Measurements from ENCODE around the gene CRLF1.

DNA sequence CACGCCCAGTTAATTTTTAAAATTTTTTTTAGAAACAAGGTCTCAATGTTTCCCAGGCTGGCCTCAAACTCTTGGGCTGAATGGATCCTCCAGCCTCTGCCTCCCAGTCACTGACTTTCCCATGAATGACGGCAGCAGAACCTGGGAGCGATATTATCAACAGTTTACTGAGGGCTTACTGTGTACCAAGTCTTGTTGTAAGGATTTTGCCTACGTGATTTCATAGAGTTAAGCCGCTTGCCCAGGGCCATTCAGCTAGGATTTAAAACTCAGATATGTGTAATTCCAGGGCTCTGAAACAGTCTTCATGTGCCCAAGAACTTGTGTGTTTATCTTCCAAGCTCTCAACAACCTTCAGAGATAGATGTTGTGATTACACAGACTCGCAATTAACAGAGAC, 55.0 kb downstream of the CRLF1 start:
- TF ChIP-seq POLR2AphosphoS5 (IDR thresholded peaks at IDR 0.05), result no peak
- TF ChIP-seq, protein P1, sequence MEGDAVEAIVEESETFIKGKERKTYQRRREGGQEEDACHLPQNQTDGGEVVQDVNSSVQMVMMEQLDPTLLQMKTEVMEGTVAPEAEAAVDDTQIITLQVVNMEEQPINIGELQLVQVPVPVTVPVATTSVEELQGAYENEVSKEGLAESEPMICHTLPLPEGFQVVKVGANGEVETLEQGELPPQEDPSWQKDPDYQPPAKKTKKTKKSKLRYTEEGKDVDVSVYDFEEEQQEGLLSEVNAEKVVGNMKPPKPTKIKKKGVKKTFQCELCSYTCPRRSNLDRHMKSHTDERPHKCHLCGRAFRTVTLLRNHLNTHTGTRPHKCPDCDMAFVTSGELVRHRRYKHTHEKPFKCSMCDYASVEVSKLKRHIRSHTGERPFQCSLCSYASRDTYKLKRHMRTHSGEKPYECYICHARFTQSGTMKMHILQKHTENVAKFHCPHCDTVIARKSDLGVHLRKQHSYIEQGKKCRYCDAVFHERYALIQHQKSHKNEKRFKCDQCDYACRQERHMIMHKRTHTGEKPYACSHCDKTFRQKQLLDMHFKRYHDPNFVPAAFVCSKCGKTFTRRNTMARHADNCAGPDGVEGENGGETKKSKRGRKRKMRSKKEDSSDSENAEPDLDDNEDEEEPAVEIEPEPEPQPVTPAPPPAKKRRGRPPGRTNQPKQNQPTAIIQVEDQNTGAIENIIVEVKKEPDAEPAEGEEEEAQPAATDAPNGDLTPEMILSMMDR (IDR thresholded peaks at IDR 0.05), result no peak
